ENCODE results near the gene ABR.

DNA sequence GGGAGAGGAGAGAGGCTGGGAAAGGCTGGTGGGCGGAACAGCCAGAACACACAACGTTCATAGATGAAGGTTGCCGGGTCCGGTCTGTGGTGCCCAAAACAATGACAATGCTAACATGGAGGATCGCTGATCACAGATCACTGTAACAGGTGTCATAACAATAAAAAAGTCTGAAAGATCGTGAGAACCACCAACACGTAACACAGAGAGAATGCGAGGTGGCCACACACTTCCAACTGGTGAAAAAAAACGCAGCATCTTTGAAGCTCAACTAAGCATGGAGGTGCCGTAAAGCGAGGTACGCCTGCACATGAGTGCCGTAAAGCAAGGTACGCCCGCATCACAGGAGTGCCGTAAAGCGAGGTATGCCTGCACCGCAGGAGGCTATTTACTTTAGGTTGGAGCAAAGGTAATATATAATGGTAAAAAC, 42.3 kb downstream of the ABR start:
- TF ChIP-seq, protein P1, sequence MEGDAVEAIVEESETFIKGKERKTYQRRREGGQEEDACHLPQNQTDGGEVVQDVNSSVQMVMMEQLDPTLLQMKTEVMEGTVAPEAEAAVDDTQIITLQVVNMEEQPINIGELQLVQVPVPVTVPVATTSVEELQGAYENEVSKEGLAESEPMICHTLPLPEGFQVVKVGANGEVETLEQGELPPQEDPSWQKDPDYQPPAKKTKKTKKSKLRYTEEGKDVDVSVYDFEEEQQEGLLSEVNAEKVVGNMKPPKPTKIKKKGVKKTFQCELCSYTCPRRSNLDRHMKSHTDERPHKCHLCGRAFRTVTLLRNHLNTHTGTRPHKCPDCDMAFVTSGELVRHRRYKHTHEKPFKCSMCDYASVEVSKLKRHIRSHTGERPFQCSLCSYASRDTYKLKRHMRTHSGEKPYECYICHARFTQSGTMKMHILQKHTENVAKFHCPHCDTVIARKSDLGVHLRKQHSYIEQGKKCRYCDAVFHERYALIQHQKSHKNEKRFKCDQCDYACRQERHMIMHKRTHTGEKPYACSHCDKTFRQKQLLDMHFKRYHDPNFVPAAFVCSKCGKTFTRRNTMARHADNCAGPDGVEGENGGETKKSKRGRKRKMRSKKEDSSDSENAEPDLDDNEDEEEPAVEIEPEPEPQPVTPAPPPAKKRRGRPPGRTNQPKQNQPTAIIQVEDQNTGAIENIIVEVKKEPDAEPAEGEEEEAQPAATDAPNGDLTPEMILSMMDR (IDR thresholded peaks at IDR 0.05; ENCODE audit: low read length) = no peak
- TF ChIP-seq EZH2 (optimal IDR thresholded peaks at IDR 0.05; ENCODE audit: low read depth, low read length) = no peak

All from MM.1S (cell line).